Right lobe of liver (tissue), 4 donors: ENCODE results near the gene NNMT.

Source experiments
- CTCF ChIP-seq, 4 donors: fragments of 200-600 bp in 3 of 4; fragments of 450-650 bp in 1 of 4; IDR thresholded peaks; one replicate each; pipeline versions ENCODE4 v1.5.1 to v1.8.0; 2016 to 2022; ENCODE audit warnings: antibody characterized with exemption in 4 of 4, mild to moderate bottlenecking in 2 of 4
- POLR2A ChIP-seq: fragments of 450-650 bp; IDR thresholded peaks from one replicate; pipeline ENCODE4 v1.6.1; 2017; ENCODE audit warnings: antibody characterized with exemption, mild to moderate bottlenecking
- donor health status: DM: no; HTN: no; CAD: no.
- donor health status: DM: no; HTN: no; CAD: no.
- donor health status: DM: no; HTN: yes; CAD: no.

- TF ChIP-seq CTCF (IDR thresholded peaks at IDR 0.05) = no peak
- no peak for TF ChIP-seq POLR2A
These were observed 48.3 kb downstream of the NNMT start for GRCh38 chr11:114344494-114344893.
